ENCODE data around the gene ANKS3. TPM values are rescaled to one million over a fixed set of nuclear protein-coding genes. Genes with fewer than 3 reads are reported as not detected.

The ANKS3 gene
- total RNA-seq, 6 experiments from 2014 or later = 16.7 to 23.1 (median 19.7) TPM

DNA sequence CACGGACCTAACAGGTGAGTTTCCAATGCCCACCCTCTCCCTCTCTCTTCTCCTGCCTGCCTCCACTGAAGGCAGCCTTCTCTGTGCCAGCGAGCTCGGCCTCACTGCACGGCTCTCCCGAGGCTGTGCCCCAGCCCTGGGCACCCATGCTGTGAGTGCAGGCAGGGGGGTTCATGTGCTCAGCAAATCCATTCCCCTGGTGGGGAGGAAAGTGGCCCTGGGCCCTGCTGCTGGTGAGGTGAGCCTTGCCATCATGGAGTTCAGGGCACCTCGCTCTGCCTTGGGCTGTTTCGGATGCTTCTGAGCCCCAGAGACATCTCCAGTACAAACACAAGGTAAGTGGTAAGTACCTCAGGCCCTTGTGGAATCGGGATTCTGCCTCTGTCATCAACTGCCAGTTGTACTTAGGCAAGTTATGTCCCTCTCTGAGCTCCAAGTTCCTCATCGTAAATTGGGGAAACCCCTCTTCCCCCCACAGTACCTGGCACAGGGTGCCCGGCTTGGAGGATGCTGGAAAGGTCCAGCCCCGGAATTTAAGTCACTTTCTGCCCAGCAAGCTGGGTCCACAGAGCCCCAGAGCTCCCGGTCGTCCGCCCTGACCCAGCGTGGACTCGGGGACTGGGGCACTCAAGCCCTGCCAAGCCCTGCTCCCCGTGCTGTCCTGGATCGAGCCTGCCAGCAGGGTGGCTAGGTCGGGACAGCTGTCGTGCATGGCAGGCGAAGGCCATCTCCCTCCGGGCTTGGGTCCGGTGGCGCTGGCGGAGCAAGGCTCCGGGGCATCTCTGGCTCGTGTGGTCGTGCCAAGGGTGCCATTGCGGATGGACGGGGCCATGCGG is 41.4 kb downstream of the ANKS3 start:
- Mint-ChIP-seq H3K27ac (peak overlapping the region; percentile 65), H3K9me3 (no peaks in the 10 kb centered on the region), H3K4me1 (ENCODE audit: low read depth) (peaks cover 16% of the 10 kb centered on the region), H3K36me3 (ENCODE audit: low read depth) (no peaks in the 10 kb centered on the region; the same call in 1 of the 2 replicates), H3K27me3 (ENCODE audit: insufficient read depth) (peaks cover 9% of the 10 kb centered on the region), H3K4me3 (peak overlapping the region; percentile 90)
- no peak for DNase-seq
- TF ChIP-seq, protein P1, sequence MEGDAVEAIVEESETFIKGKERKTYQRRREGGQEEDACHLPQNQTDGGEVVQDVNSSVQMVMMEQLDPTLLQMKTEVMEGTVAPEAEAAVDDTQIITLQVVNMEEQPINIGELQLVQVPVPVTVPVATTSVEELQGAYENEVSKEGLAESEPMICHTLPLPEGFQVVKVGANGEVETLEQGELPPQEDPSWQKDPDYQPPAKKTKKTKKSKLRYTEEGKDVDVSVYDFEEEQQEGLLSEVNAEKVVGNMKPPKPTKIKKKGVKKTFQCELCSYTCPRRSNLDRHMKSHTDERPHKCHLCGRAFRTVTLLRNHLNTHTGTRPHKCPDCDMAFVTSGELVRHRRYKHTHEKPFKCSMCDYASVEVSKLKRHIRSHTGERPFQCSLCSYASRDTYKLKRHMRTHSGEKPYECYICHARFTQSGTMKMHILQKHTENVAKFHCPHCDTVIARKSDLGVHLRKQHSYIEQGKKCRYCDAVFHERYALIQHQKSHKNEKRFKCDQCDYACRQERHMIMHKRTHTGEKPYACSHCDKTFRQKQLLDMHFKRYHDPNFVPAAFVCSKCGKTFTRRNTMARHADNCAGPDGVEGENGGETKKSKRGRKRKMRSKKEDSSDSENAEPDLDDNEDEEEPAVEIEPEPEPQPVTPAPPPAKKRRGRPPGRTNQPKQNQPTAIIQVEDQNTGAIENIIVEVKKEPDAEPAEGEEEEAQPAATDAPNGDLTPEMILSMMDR (IDR thresholded peaks at IDR 0.05) = no peak

DNA sequence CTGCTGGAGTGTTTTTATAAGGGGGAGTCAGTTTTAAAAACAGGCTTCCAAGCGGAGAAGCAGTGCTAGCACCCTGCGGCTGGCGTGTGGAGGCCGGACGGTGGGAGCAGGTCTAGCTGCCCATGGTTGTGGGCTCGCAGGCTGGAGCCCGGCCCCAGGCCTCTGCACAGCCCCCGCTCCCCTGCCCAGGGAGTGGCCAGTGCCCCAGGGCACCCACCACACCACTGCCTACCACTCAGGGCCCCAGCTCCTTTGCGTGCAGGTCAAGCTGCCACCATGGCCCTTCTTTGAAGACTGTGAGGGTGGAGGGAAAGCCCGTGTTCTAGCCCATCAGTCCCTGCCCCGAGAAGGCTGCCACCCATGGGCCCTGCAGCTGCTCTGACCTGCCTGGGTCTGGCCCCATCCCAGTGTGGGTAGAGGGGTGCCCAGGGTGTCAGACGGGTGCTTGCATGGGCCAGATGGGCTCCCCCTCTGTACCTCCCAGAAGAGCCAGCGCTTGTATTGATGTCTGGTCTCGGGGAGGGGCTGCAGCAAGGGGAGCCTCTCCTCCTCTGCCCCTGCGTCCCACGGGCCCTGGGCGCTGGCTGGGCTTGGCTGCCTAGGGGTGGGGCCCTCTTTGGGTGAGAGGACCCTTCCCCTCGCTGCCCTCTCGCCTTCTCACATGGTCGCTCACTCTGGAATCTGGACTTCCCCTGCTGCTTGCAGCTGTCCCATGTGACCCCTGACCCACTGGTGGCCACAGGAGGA is 42.2 kb downstream of the ANKS3 start:
- DNase-seq = no peak
- Mint-ChIP-seq H3K27ac (peak overlapping the region; percentile 65), H3K36me3 (ENCODE audit: low read depth) (no peaks in the 10 kb centered on the region; the same call in 1 of the 2 replicates), H3K27me3 (ENCODE audit: insufficient read depth) (peaks cover 9% of the 10 kb centered on the region), H3K4me1 (ENCODE audit: low read depth) (peaks cover 16% of the 10 kb centered on the region), H3K4me3 (no peak overlapping the region), H3K9me3 (no peaks in the 10 kb centered on the region)
- TF ChIP-seq, protein P1 (IDR thresholded peaks at IDR 0.05) = no peak

DNA sequence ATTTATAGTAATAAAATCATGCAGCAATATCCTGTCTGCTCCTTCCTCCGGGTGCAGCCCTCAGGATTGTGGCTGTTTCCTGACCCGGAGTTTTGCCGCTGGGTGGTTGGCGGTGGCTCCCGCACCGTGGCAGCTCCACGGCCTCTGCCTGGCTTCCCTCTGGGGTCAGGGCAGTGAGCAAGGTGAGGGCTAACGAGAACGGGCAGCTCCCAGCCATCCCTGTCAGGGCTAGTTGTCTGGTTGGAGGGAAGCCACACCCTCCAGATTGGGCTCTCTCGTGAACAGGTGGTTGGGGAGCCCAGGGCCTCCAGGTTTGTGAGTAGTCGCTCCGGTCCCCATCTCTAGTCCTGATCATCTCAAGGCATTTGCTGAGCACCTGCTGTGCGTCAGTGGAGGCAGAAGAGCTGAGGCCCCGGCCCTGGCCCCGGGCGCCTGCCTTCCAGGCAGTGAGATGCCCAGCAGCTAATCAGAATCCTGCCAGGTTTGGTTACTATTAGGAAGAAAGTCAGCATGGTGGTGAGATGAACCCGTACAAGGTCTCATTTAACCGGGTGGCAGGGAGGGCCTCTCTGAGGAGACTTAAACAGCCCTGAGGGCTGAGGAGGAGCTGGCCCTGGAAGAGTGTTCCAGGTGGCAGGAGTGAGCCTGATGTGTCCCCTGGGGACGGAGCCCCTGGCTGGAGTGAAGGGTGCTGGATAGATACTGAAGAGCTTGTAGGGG is 43.0 kb downstream of the ANKS3 start:
- H3K9me3 Mint-ChIP-seq = no peaks in the 10 kb centered on the region
- peak overlapping the region; percentile 51; the same call in 1 of the 2 replicates for H3K27ac Mint-ChIP-seq
- H3K4me1 Mint-ChIP-seq (ENCODE audit: low read depth) = peaks cover 16% of the 10 kb centered on the region
- H3K27me3 Mint-ChIP-seq (ENCODE audit: insufficient read depth) = peaks cover 9% of the 10 kb centered on the region
- TF ChIP-seq, protein P1 (IDR thresholded peaks at IDR 0.05) = no peak
- H3K4me3 Mint-ChIP-seq = no peak overlapping the region
- DNase-seq = no peak
- H3K36me3 Mint-ChIP-seq (ENCODE audit: low read depth) = no peaks in the 10 kb centered on the region; the same call in 1 of the 2 replicates

DNA sequence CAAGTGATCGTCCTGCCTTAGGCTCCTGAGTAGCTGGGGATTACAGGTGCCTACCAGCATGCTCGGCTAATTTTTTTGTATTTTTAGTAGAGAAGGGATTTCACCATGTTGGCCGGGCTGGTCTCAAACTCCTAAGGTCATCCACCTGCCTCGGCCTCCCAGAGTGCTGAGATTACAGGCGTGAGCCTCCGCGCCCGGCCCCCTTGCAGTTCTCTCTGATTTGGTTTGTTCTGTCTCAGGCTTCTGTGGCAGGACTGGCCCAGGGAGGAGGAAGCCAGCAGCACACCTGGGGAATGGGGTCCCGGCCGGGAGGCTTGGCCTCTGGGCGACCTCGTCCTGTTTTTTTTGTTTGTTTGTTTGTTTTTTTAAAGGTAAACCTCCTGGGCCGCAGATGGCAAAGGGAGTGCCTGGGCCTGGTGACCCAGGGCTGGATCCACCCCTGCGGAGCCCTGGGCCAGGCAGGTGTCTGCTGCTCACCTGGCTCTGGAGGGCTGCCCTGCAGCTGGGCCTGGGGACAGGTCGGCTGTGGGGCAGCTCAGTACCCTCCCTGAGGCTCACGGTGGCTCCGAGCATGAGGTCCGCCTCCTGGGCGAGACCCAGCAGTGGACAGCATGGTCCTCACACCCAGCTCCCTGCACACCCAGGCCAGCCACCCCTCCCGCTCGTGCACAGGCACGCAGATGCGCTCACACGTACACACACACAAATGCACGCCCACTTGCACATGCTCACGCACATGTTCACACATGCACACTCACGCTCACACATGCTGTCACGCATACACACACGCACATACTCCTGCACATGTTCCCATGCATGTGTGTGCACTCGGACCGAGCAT is 44.0 kb downstream of the ANKS3 start:
- TF ChIP-seq, protein P1 (IDR thresholded peaks at IDR 0.05) = no peak

More for the DNA sequence above, 44.0 kb downstream of the ANKS3 start:
- no peaks in the 10 kb centered on the region for H3K36me3 Mint-ChIP-seq (ENCODE audit: low read depth)
- no peak overlapping the region for H3K27ac Mint-ChIP-seq
- H3K9me3 Mint-ChIP-seq = no peaks in the 10 kb centered on the region
- H3K4me1 Mint-ChIP-seq (ENCODE audit: low read depth) = peaks cover 11% of the 10 kb centered on the region
- DNase-seq = no peak
- no peak overlapping the region for H3K4me3 Mint-ChIP-seq
- peaks cover 7% of the 10 kb centered on the region for H3K27me3 Mint-ChIP-seq (ENCODE audit: insufficient read depth)

All from HFFc6 (cell line).